Esophagus mucosa (tissue), 1 donor: ENCODE results near the gene SRSF9. TPM values are rescaled to one million over a fixed set of nuclear protein-coding genes. Genes with fewer than 3 reads are reported as not detected.
"Not testable (repeated sequence)": the region's sequence is repeated elsewhere in the genome, so short reads cannot be mapped to it uniquely, and the experiment has no call there.

ENCODE experiments used
- ATAC-seq: fragments of 200-7000 bp; cut with Tn5 transposase; one replicate; pipeline ENCODE4 v1.9.1; 2020
- total RNA-seq: library from RNA; stranded (reverse); gene quantifications from one replicate; pipeline ENCODE4 v1.2.4, GENCODE V29; 2023
- donor health status: DM: yes; HTN: yes; CAD: no.

SRSF9 gene, protein sequence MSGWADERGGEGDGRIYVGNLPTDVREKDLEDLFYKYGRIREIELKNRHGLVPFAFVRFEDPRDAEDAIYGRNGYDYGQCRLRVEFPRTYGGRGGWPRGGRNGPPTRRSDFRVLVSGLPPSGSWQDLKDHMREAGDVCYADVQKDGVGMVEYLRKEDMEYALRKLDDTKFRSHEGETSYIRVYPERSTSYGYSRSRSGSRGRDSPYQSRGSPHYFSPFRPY
- total RNA-seq = 139 TPM

DNA sequence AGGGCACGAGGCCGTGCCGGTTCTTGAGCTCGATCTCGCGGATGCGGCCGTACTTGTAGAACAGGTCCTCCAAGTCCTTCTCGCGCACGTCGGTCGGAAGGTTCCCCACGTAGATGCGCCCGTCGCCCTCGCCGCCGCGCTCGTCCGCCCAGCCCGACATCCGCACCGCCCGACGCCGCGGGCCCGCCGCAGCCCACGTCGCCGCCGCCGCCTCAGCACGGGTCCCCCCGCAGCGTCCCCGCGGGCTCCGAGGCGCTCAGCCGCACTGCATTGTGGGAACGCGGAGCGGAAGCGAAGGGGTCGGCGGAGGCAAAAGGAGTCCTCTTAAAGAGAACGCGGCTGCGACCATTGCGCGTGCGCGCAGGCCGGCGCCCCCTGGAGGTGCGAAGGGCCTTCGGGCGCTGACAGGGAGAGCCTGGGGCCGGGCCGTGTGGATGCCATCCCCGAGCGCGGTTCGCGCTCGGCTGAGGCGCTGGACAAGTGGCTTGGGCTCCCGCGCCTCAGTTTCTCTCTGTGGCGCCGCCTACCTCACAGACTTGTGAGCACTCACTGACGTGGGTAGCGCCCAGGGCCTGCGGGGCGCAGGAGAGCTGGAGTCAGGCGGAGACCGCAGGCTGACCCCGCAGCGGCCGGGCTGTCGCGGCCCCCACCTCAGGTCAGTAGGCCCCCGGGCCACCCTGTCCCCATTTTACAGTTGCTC is at the start of gene SRSF9:
Gene SRSF9 (minus strand): TSS at position 299 of the 700 bp plus-strand sequence. CDS start 139 bp downstream, at position 160.
- peak; percentile 88 for ATAC-seq

DNA sequence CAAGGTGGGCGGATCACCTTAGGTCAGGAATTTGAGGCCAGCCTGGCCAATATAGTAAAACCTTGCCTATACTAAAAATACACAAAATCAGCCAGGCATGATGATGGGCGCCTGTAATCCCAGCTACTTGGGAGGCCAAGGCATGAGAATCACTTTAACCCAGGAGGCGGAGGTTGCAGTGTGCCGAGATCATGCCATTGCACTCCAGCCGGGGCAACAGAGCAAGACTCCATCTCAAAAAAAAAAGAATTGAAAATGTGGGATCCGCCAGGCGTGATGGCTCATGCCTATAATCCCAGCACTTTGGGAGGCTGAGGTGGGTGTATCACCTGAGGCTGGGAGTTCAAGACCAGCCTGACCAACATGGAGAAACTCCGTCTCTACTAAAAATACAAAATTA is 49.8 kb upstream of the SRSF9 start:
- not testable (repeated sequence) for ATAC-seq

DNA sequence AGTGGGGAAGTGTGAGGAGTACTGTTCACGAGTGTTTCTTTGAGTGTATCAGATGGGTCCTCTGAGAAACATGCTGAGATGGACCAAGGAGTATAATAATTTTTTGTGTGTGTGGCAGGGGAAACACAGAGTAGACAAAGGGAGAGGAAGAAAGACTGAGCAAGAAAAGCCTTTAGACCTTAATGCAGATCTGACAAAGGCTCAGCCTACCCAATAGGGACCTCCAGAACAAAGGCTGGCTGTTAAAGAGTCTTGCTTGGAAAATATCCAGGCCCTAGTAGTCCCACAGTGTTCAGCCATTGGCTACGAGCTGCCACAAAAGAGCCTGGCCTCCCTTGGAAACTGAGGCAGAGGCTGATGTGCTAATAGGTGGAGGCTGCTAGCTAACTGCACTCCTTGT is 45.9 kb upstream of the SRSF9 start:
- ATAC-seq = no peak

DNA sequence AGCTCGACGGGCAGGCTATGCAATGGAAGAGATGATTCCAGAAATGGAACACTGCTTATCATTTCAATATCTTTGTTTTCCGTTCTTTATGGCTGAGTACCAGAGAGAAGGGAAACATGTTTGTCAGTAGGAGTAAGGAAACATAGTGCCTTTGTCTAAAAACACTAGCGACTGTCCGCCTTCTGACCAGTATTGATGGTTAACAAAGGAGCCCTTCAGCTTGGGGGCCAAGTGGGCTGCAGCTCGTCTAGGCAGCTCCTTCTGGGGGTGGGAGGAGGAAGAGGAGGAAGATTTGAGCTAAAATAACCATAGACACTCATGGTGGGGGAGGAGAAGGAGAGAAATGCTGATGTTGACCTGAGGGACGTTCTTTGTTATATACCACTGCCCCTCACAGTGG is 44.5 kb upstream of the SRSF9 start:
- no peak for ATAC-seq

DNA sequence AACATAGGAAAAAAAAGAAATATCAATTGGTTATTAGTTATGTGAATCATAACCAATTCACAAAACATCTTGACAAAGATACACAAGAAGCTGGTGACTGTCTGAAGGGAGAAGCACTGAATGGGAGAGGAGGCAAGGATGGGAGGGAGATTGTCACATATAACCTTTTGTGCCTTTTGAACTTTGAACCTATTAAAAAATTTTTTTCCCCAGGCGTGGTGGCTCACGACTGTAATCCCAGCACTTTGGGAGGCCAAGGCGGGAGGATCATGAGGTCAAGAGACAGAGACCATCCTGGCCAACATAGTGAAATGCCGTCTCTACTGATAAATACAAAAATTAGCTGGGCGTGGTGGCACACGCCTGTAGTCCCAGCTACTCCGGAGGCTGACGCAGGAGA is 39.0 kb upstream of the SRSF9 start:
- no peak for ATAC-seq

DNA sequence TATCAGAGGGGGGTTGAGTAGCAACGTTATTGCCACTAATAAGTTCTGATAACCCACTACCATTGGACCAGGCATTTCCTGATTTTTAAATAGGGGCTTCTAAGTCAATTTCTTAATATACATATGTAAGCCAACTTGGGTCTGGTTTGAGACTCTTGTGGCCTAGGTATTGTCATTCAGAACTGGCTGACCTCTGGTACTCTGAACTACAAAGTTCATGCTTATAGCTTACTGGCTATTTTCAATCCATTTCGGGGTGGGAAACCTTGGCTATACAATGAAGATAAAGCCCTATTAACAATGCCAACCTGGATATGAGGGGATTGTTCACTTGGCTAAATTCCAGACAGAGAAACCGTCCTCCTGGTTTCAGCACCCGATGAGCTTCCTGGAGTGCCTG is 35.0 kb upstream of the SRSF9 start:
- no peak for ATAC-seq

DNA sequence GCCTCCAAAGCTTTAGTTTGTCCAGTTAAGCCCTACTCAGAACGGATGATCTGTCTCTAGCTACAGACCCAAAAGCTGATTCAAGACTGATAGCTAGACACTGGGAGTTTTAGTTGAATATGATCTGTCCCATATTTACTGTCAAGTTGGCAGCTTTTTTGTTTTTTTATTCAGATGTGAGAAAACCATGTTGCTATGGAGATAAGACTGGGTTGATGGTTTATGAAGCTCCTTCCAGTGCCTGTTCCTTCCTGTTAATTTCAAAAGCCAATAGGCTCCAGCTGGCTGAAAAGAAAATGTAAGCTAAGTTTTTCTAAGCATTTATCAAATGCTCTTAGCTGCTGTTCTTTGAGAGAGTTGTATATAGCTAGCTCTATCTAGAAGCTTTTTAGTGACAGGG is 31.0 kb upstream of the SRSF9 start:
- no peak for ATAC-seq

DNA sequence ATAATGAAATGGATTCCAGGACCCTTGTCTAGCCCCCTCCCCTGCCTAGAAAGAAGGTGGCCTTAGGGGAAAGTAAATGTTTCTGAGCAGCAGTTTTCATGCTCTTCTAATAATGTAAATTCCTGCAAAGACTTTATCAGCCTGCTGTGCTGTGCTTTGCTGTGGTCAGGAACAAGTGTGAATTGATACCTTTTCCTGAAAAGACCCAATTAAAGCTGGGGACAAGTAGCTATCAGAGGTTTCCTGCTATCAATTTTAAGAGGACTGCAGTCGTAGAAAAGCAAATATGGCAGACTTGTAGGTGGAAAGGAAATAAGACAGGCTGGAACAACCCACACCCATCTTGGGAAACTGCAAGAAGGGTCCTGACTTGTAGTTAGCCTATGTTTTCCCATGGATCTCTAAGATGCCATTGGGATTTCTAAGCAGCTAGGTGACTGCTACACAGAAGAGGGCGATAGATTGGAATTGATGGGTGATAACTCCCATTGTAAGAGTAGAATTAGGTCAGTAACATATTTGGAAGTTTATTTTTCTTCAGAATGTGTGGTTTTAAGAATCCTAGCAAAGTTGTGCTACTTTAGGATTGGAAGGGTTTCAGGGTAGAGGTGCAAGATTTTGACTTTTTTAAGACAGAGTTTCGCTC is 29.4 kb upstream of the SRSF9 start:
- no peak for ATAC-seq

DNA sequence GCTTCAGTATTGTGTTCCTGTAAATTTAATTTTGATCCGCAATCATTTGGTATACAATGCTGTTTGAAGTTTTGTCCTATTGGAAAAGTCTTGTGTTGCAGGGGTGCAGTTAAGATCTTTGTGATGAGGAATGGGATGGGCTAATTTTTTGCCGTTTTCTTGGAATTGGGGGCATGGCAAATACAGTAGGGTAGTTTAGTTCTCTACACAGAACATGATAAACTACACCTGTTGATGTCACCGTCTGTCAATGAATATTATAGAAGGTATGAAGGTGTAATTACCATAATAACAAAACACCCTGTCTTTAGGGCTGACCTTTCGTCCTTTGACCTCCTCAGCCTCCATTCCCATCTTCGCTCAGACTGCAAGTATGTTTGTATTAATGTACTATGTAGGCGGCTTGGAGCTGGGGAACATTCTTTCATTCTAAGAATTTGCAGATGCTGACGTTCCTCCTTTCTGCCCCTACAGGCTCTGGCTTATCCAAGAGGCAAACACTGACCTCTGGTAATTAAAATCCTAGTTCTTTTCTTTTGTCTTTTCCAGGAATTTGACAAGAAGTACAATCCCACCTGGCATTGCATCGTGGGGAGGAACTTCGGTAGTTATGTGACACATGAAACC is 28.1 kb upstream of the SRSF9 start:
- ATAC-seq = no peak

DNA sequence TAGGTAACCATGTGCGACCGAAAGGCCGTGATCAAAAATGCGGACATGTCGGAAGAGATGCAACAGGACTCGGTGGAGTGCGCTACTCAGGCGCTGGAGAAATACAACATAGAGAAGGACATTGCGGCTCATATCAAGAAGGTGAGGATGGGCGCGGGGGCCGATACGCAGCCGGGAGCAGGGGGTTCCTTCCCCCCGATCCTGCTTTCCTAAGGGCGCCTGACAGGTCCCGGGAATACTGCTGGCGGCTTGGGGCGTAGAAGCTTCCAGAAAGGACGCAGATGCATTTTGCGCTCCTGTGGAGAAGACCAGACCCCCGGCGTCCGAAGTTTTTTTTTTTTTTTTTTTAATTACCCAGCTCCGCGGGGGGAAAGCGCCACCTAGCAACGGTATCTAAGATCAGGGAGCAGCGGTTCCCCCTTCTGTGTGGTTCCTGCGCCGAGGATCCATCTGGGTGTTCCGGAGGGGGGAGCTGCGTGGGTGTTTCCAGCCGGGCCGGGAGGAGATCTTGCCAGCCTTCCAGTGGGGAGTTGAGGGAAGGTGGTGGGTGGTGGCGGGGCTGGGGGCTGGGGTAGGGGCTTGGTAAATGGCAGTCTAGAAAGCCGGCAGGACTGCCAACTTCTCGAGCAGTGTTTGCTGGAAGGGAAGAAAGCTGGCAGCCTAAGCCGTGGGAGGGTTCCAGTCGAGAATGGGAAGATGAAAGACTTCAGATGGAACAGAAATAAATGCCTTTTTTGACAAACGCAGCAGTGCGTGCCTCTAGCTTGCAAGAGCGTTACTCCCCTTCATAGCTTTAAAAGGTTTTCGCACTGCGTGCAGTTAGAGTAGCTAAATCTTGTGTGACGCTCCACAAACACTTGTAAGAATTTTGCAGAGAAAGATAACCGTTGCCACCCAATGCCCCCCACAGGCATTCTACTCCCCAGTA is 27.1 kb upstream of the SRSF9 start:
- ATAC-seq = peak; percentile 20

DNA sequence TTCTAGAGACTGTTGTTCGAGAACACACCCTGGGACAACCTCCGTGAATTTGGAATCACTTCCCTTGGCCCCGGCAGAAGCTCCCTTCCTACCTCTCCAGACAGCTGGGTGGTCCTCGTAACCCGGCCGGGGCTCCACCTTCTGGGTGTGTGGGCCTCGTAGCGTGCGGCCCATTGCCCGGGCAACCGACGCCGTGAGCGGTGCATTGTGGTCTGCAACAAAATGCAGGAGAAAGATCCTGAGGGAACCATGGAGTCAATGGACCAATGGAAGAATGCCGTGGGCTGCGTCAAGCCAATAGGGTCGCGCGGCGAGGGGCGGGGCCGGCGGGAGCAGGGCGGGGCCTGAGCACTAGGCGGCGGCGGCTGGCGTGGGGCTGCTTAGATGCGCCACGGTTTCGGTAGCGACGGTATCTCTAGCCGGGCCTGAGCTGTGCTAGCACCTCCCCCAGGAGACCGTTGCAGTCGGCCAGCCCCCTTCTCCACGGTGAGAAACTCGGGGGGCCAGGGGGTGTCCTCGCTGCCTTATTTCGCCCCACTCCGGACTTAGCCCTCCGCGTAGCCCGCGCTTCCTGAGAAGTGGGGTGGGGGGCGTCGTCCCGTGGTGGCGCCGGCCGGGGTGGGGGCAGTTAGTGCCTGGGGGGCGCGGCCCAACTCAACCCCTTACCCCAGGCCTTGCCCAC is 26.3 kb upstream of the SRSF9 start, which contains the start of gene DYNLL1:
Gene DYNLL1 (plus strand): TSS at position 383 of the 682 bp plus-strand sequence. CDS start 309 bp downstream, outside the sequence.
- ATAC-seq = peak; percentile 99

DNA sequence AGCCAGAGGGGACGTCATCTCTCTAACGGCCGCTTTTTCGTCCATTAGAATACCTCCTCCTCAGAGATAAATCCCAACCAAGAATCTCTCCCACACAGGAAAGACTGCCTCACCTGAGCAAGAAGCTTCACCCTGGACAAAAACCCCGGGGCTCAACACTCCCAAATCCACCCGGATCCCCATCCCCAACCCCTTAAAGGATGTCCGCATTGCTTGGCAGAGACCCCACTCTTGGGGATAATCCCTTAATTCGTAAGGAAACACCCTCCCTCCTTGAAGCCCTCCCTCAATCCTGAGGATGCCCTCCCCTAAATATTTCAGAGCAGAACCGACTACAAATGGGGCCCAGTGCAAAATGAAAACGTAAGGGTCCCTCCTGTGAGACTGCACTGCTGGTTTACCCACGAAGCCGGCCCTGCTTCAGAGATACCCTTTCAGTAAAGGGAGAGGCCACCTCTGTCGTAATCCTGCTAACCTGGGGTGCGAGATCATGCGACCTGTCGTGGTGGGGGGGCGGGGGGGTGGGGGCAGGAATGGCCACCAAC is 25.7 kb upstream of the SRSF9 start:
- ATAC-seq = peak; percentile 14

DNA sequence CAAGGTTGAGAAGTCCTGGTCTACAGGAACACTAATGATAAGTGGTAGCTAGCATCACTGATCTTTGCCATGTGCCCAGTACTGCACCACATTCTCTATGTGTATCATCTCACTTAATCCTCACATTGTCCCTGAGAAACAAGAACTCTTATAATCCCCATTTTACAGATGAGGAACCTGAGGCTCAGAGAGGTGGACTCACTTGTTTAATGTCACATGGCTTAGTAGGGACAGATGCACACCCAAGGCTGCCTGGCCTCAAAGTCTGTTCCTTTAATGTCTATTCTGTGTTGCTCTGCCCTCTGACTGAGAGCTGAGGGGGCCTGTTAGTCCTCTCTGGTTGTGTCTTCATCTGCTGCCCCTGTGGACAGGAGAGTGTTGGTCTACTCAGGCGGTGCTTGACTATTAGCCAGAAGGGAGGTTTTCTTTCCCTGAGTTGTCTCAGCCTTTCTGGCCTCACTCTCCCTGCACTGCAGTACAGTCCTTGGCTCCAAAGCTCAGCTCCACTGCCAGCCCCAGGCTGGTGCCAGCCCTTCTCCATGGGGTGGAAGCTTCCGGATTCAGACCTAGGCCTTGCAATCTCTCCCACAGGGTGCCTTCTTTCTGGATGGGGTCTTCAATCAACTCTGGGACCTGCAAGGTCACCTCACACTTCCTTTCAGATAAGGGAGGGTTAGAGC is 21.4 kb upstream of the SRSF9 start:
- no peak for ATAC-seq

DNA sequence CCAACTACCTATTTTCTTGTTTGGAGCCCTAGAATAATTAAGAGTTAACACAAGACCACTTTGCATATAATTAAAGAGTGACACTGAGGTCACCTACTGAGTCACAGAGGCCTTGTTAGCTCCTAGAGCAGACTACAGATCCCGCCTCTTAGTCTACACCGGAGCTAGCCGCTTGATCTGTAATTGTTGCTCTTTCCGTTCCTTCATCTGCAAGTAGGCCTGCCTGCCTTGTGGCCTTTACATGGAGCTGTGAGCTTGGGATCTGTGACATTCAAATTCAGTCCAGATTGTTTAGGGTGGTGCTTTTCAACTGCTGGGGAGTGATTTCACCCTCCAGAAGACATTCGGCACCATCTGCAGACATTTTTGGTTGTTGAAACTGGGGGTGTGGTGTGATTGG is 20.8 kb upstream of the SRSF9 start:
- no peak for ATAC-seq

DNA sequence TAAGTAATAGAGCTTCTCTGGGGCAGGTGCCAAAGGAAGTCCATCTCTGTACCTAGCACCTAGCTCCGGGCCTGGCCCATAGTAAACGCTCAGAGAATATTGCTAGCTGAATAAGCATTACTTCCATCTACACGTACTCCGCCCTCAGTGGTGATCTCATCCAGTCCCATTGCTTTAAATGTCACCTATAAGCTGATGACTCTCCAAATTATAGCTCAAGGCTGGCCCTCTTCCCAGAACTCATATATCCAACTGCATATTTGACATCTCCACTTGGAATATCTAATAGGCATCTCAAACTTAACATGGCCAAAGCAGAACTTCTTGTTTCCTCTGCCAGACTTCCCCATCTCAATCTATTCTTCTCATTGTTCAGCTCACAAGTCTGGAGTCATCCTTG is 19.5 kb upstream of the SRSF9 start:
- peak; percentile 86 for ATAC-seq

DNA sequence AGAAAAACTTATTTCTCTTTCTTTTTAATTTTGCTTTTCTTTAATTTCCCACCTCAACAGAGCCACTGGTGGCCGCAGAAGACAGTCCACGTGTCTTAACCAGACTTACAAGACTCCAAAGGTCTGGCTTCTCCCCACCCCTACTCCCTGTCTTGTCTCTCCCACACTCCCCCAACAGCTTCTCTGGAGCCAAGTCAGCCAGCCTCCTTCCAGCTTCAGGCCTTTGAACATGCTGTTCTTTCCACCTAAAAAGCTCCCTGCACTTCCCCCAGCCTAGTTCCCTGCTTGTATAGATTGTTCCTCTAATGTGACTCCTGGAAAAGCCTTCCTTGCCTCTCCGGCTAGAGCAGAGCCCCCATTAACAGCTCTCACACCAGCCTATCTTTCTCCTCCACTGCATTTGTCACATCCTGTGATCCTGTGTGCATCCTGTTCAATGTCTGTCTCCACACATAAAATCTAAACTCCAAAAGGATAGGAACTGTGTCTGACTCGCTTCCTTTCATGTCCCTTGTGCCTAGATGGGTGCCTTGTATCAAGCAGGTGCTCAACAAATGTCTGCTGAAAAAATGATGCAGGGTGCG is 18.6 kb upstream of the SRSF9 start:
- no peak for ATAC-seq

DNA sequence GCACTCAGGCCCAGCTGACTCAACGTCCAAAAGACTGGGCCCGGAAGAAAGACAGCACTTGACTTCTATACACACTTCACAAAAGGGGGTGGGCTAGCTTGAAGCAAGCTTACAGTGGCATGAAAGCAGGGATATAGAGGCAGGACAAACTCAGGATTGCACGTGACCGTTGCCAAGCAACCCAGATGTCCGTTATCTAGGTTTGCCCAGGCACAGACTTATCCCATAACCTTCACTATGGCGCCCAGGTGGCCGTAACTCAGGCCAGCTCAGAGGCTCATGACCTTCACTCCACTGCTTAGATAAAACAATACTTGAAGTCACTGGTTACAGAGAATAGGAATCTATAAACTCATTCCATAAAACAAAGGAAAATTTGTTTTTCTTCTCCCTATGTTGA is 18.0 kb upstream of the SRSF9 start:
- not testable (repeated sequence) for ATAC-seq

DNA sequence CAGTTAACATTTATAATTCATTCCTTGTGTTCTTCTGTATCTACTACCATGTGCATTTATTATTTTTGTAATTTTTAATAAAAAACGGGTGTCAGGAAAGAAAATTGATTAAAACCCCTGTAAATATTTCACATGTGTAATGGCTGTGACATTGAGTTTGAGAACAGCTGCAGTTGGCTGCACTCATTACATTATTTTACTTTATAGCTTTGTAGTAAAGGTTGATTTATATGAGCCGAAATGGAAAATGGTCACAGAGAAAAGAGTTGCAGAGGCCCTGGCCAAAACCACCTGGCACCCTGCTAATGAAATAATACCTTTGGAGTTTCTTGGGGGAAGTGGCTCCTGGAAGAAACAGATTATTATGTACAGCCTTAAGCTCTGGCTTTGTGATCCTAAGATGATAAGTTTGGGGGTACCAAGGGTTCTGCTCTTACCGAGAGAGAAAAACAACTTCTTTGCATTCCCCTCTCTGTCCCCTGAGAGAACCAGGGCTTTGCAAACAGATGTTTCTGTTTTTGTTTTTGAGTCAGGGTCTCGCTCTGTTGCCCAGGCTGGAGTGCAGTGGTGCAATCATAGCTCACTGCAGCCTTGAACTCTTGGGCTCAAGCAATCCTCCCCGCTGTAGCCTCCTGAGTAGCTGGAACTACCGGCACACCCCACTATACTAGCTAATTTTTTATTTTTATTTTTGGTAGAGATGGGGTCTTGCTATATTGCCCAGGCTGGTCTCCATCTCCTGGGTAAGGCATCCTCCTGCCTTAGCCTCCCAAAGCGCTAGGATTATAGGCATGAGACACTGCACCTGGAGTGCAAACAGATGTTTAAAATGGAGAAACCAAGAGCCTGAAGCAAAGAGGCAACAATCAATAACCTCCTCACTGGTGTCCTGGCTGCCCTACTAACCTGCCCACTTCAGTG is 16.7 kb upstream of the SRSF9 start:
- no peak for ATAC-seq

DNA sequence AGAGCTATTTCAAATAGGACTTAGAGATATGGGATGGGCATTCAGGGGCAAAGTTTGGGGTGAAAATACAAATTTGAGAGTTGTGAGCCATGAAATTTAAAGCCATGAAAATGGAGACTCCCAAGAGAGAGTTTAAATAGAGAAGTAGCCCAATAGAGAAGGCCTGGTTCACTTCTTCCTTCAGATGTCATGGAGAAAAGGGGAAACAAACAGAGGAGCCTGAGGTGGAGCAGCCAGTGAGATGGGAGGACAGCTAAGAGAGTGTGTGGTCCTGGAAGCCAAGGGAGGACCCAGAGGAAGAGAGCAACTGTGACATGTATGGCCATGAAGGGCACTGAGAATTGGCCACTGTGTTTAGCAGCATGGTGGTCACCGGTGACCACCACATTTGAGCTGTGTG is 14.1 kb upstream of the SRSF9 start:
- no peak for ATAC-seq
